HG02884 (cell line): ENCODE data around the gene PTPRG.
"Not testable (repeated sequence)": the region's sequence is repeated elsewhere in the genome, so short reads cannot be mapped to it uniquely, and the experiment has no call there.

Experiments used
- ATAC-seq: cut with Tn5 transposase; IDR thresholded peaks from one replicate; pipeline ENCODE4 v1.9.1; 2021; ENCODE audit warnings: mild to moderate bottlenecking, moderate library complexity; ENCODE audit not compliant: unreplicated experiment

Gene PTPRG

GRCh38 chr3:61743686-61744242 is 182.4 kb downstream of the PTPRG start:
- ATAC-seq, result no peak

- ATAC-seq, result no peak
These were observed 186.9 kb downstream of the PTPRG start for GRCh38 chr3:61748288-61748687.

- ATAC-seq, result no peak
These were observed 189.4 kb downstream of the PTPRG start for GRCh38 chr3:61750766-61751165.

GRCh38 chr3:61758839-61759238 is 197.5 kb downstream of the PTPRG start:
- no peak for ATAC-seq

GRCh38 chr3:61760783-61761182 is 199.4 kb downstream of the PTPRG start:
- not testable (repeated sequence) for ATAC-seq

GRCh38 chr3:61761694-61762430 is 200.5 kb downstream of the PTPRG start:
- ATAC-seq, result no peak

GRCh38 chr3:61765157-61765876 is 203.9 kb downstream of the PTPRG start:
- ATAC-seq, result no peak

- ATAC-seq, result no peak
These were observed 207.1 kb downstream of the PTPRG start for GRCh38 chr3:61768284-61769037.

GRCh38 chr3:61769266-61769990 is 208.1 kb downstream of the PTPRG start:
- ATAC-seq, result no peak

GRCh38 chr3:61771976-61772375 is 210.6 kb downstream of the PTPRG start:
- ATAC-seq, result no peak

- ATAC-seq, result no peak
These were observed 211.1 kb downstream of the PTPRG start for GRCh38 chr3:61772456-61772855.

- ATAC-seq, result no peak
These were observed 213.0 kb downstream of the PTPRG start for GRCh38 chr3:61774279-61774890.

GRCh38 chr3:61776390-61776789 is 215.0 kb downstream of the PTPRG start:
- no peak for ATAC-seq

- ATAC-seq, result no peak
These were observed 216.1 kb downstream of the PTPRG start for GRCh38 chr3:61777483-61777882.

GRCh38 chr3:61778095-61778494 is 216.7 kb downstream of the PTPRG start:
- ATAC-seq, result no peak

- ATAC-seq, result no peak
These were observed 218.6 kb downstream of the PTPRG start for GRCh38 chr3:61780016-61780415.

GRCh38 chr3:61780455-61781228 is 219.3 kb downstream of the PTPRG start:
- ATAC-seq, result no peak

GRCh38 chr3:61783993-61784718 is 222.8 kb downstream of the PTPRG start:
- no peak for ATAC-seq
